HG03097 (cell line): ENCODE results near the gene NCAPD2.
"Not testable (repeated sequence)": the region's sequence is repeated elsewhere in the genome, so short reads cannot be mapped to it uniquely, and the experiment has no call there.

Source experiments
- ATAC-seq: cut with Tn5 transposase; IDR thresholded peaks from one replicate; pipeline ENCODE4 v1.9.1; 2021; ENCODE audit not compliant: unreplicated experiment, low FRiP score

NCAPD2 gene

GRCh38 chr12:6548966-6549683 lies 55.2 kb downstream of the NCAPD2 start:
- no peak for ATAC-seq

GRCh38 chr12:6549684-6550151 lies 55.8 kb downstream of the NCAPD2 start:
- ATAC-seq: no peak

DNA sequence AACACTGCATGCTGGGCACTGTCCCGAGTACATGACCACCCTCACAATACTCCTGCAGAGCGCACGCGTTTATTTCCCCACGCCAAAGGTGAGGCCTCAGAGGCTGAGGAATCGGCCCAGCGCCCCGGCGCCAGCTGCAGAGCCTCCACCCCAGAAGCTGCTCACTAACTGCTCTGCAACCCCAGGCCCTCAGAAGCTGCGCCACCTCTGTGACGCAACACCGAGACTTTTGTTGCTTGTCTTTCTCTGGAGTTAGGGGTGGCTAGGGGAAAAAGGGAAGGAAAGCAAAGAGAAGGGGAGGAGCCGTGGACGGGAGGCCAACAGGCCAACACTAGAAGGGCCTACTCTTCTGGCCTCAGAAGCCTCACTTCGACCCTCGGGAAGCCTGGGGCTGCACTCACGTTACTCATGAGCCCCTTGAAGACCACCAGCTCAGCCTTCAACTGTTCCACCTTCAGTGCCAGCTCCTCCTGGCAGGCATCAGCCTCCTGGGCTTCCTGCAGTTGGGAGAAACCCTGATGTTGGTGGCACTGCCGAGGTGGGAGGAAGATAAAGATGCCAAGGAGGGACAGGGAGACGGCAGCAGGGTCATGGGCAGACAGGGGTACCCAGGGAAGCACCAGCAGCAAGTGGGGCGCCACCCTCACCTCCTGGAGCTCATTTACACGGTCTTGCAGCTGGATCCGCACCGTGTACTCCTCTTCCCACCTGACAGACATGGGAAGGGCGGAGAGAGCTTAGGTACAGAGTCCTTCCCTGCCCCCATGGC lies 56.6 kb downstream of the NCAPD2 start:
- ATAC-seq: no peak

DNA sequence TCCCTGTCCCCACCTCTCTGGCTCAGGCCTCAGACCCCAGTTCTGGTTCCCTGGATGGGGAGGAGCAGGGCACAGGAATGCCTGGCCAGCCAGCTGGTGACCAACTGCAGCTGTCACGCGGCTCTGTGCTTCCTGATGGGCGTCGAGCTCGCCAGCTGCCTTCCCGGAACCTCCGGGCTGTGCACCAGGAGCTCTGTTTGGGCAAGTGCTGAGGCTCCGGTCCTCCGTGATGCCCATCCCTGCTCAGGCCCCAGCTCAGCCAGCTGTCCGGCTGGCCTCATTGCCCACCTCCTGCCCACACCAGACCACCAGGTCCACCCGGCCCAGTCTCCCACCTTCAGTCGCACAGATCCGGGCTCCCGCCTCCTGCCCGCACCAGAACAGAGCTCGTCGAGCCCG lies 57.2 kb downstream of the NCAPD2 start:
- no peak for ATAC-seq

DNA sequence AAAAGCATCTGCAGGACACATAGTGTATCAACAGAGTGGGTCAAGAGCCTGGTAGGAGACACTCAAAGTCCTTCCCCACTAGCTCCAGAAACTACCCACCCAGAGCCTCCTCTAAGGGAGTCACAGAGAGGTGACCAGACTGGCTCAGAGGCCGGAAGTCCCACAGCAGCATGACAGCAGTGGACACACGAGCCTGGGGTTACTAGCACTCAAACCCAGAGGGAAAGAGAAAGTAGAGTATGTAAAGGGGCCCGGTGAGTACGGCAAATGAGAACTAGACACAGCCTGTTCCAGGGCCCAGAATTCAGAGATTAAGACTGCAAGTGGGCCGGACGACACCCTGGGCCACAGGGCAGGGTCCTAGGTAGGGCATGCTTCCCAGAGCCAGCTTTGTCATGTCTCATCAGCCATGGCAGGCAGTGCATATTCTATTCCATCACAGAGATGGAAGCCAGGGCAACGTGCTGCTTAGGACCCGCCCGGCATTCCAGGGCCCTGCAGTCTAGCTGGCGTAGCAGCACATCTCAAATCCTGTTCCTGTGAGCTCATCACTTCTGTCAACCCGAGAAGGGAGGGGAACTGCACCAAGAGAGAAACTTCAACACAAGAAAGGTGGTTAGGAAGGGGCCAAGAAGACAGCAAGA lies 57.7 kb downstream of the NCAPD2 start:
- ATAC-seq: no peak

DNA sequence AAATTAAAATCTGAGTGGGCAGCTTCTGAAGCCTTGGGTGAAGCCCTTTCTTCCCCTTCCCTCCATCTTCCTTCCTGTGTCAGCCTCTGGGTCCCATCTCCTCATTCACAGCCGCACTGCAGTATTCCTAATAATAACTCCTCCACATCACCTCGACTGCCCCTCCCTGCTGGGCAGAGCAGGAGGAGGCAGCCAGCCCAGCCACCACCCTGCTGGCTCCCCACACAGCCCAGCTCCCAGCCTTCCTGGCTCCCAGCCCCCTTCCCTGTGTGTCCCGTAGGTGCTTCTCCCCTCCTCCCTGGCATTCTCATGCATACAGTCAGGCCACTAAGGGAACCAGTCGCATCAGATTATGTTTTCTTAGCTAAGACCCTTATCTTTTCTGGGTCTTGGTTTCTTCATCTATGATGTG lies 58.2 kb downstream of the NCAPD2 start:
- no peak for ATAC-seq

GRCh38 chr12:6553051-6553868 lies 59.4 kb downstream of the NCAPD2 start:
- no peak for ATAC-seq

- ATAC-seq: peak; percentile 40
Measured at GRCh38 chr12:6554168-6555017, 60.5 kb downstream of the NCAPD2 start.

DNA sequence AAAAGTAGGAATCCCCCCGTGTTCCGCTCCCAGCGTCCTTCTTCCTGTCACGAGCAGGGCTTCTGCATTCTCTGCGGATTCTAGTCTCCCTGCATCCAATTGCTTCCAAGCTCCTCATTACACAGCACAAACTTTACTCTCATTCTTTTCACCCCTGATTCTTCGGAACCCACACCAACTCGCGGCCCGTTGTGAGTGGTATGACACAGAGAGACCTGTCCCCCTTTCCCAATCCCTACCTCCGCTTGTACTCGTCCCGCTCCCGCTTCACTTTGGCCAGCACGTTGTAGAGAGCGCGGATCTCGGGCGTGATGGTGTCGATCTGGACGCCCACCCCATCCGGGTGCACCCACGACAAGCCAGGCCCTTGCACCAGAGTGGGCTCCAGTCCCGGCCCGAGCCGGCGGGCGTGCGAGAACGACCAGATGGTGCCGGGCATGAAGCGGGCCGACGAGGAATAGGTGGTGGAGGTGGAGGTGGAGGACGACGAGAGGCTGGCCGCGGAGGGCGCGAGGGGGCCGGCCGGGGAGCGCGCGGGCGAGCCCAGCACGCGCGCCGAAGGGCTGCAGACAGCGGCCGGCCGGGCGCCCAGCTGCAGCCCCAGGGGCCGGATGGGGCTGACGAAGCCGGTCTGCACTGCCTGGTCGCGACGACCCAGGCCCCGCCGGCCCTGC lies 61.3 kb downstream of the NCAPD2 start:
- no peak for ATAC-seq

DNA sequence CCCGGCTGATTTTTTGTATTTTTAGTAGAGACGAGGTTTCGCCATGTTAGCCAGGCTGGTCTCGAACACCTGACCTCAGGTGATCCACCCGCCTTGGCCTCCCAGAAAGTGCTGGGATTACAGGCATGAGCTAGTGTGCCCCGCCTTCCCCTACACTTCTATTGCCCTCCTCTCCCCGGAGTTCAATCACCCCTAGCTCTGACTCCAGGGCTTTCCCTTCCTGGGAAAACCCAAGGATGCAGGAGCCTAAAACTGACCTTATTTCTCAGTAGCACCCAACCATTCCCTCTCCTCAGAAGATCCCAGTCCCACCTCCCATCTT lies 62.6 kb downstream of the NCAPD2 start:
- not testable (repeated sequence) for ATAC-seq

DNA sequence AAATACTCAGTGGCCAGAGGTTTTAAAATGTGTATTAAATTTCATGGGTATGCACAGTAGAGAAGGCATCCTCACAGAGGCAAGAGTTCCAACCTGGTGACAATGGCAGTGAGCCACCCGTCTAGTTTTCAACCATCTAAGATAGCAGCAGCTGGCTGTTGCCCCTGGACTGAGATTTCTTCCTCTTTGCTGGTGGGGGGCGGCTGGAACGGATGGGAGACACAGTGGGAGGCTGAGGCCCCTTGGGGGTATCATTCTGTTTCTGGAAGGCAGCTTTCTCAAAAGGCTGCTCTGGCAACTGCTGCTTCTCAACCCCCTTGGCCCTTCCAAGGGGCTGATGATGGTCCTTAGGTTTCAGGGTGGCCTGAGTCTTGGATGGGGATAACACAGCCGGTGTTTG lies 63.0 kb downstream of the NCAPD2 start:
- ATAC-seq: no peak

DNA sequence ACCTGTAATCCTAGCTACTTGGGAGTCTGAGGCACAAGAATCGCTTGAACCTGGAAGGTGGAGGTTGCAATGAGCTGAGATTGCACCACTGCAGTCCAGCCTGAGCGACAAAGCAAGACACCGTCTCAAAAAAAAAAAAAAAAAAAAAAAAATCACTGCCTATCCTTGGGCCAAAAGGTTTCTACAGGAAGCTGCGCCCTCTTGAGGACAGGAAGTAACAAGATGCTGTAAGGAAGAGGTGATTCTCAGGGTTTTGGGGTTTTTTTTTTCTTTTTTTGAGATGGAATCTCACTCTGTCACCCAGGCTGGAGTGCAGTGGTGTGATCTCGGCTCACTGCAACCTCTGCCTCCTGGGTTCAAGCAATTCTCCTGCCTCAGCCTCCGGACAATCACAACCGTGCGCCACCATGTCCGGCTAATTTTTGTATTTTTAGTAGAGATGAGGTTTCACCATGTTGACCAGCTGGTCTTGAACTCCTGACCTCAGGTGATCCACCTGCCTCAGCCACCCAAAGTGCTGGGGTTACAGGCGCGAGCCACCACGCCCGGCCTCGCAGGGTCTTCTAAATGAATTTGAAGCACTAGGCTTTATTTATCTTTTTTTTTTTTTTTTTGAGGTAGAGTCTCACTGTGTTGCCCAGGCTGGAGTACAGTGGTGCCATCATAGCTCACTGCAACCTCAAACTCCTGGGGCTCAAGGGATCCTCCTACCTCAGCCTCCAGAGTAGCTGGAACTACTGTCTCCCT lies 64.3 kb downstream of the NCAPD2 start:
- not testable (repeated sequence) for ATAC-seq

DNA sequence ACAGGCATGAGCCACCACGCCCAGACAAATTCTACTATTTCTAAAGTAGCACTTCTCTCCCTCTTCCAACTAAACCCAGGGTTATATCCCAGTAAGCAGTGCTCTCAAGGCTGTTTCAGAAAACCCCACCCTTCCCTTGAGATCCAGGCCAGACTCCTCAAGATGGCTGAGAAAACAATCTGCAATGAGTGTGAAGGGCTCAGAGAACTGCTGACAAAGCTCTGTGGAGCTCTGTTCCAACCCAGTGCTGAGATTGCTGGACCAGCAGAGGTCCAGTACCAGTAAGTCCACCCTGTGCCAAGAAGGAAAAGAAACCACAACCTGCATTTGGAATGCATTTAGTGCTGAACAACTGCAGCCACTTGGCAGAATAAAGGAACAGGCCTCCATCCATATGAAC lies 65.6 kb downstream of the NCAPD2 start:
- no peak for ATAC-seq

DNA sequence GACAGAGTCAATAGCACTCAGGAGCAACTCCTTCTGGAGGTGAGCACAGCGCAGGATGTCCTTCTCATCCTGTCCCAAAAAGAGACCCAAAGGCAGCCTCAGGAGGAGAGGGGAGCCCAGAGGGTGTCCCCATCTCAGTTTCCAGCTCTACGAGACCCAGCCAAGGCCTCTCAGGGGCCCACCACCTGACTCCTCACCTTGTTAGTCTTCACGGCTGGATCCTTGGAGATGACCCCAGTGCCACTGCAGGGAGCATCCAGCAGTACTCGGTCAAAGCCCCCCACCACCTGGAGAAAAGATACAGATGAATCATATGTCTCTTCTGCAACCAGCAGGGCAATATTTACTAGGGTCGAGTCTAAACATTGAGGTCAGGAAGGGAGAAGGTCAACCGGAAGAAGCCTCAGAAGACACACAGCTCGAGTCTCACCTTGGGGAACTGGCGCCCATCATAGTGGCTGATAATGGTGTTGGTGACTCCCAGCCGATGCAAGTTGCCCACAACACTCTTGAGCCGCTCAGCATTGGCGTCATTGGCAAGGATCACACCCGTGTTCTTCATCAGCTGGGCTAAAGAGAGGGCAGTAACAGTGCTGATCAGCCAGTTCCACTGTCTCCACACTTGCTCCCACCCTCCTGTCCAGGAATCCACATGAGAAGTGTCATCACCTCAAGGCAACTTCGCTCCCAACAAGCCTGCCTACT lies 66.8 kb downstream of the NCAPD2 start:
- no peak for ATAC-seq

- no peak for ATAC-seq
Measured at GRCh38 chr12:6562881-6563280, 69.0 kb downstream of the NCAPD2 start.

DNA sequence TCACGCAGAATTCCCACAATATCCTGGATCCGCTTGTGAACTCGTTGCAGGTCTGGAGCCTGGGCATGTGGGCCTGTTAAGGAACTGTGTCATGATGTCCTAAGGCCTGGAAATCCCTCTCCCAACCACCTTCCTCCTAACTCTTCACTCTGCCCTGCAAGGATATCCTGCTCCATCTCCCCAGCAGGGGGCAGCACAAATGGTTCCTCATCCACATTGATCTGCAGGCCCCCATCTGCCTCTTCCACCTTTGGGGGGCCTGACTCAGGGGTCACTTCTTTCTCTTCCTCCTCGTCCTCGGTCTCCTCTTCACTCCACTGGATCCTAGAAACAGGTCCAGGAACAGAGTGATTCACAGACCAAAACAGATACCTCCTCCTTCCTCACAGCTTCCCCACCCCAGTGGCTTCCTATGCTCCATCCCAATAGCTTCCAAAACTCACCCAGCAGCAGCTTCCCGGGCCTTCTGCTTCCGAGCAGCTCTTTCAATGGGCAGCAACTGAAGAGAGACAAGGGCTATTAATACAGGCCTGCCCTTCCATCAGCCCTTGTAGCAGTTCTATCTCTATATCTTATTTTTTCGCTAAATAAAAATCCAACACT lies 69.6 kb downstream of the NCAPD2 start:
- ATAC-seq: no peak

- no peak for ATAC-seq
Measured at GRCh38 chr12:6567112-6567670, 73.3 kb downstream of the NCAPD2 start.
